Adrenal gland (tissue), 5 donors: ENCODE data around the gene DIP2C.

Source experiments
- CTCF ChIP-seq, 6 experiments: fragments of 450-650 bp in 4 of 6; fragments of 200-600 bp in 2 of 6; sonication (generic) in 1 of 6; IDR thresholded peaks; 1 replicate in 5 of 6; 2 replicates in 1 of 6; pipeline versions ENCODE4 v1.5.1 to v1.8.0; 2016 to 2021; ENCODE audit warnings: antibody characterized with exemption in 6 of 6, mild to moderate bottlenecking in 2 of 6, moderate library complexity in 1 of 6
- POLR2A ChIP-seq, 2 donors: fragments of 450-650 bp; IDR thresholded peaks; one replicate each; pipeline ENCODE4 v1.6.1; 2017; ENCODE audit warnings: antibody characterized with exemption in 2 of 2, mild to moderate bottlenecking in 2 of 2, moderate library complexity in 1 of 2
- donor health status: DM: no; HTN: no; CAD: no.

DNA sequence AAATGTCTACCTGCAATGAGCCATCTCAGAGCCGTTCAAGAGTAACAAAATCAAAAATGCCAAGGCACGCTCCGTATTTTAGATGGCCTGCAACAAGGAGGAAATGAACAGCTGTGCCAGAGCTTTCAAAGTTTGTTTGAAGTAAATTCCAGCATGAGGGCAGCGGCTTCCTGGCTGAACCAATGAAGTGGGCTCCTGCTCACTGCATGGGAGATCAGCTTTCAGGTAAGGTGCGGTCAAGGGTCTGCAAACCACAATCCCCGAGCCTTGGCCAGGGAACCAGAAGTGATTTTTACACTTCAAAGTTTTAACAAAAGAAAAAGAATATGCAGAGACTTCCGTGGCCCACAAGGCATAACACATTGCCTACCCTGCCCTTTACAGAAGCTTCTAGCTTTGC is 120.6 kb downstream of the DIP2C start:
- TF ChIP-seq POLR2A (IDR thresholded peaks at IDR 0.05) (no peak), CTCF (IDR thresholded peaks at IDR 0.05) (no peak)
